Gastroesophageal sphincter (tissue), 4 donors: ENCODE results near the gene CHST9. TPM values are rescaled to one million over a fixed set of nuclear protein-coding genes. Genes with fewer than 3 reads are reported as not detected.
A peak's percentile ranks its signal among the peaks of the same experiment; 100 is the strongest.

Experiments
- ATAC-seq: fragments of 150-250 bp; one replicate; pipeline ENCODE4 v1.9.1; 2016; ENCODE audit warnings: mild to moderate bottlenecking, moderate library complexity
- H3K27ac ChIP-seq, 4 donors: fragments of 200-600 bp; sonication (generic) in 3 of 4; 1 replicate in 3 of 4; 2 replicates in 1 of 4; pipeline ENCODE4 v1.5.1; 2016 to 2019
- H3K27me3 ChIP-seq: fragments of 200-600 bp; sonication (generic); one replicate; pipeline ENCODE4 v1.5.1; 2019
- H3K36me3 ChIP-seq, 2 donors: fragments of 200-600 bp; sonication (generic); one replicate each; pipeline ENCODE4 v1.5.1; 2019; ENCODE audit warnings: control low read depth in 1 of 2
- H3K4me1 ChIP-seq, 3 donors: fragments of 200-600 bp; sonication (generic); 1 replicate in 2 of 3; 2 replicates in 1 of 3; pipeline ENCODE4 v1.5.1; 2016 to 2019; ENCODE audit warnings: control low read depth in 2 of 3
- H3K4me3 ChIP-seq, 2 donors: fragments of 200-600 bp; sonication (generic); one replicate each; pipeline ENCODE4 v1.5.1; 2019; ENCODE audit warnings: mild to moderate bottlenecking in 1 of 2, moderate library complexity in 1 of 2
- H3K9me3 ChIP-seq, 3 donors: fragments of 200-600 bp; sonication (generic); one replicate each; pipeline ENCODE4 v1.5.1; 2017 to 2019; ENCODE audit warnings: control low read depth in 2 of 3
- EP300 ChIP-seq: sonication (generic); formaldehyde crosslinking; IDR thresholded peaks from one replicate; pipeline ENCODE4 v1.6.1; 2017; ENCODE audit warnings: antibody characterized with exemption, mild to moderate bottlenecking
- POLR2A ChIP-seq, 2 donors: fragments of 450-650 bp; IDR thresholded peaks; one replicate each; pipeline ENCODE4 v1.6.1; 2017; ENCODE audit warnings: antibody characterized with exemption in 2 of 2, mild to moderate bottlenecking in 2 of 2, moderate library complexity in 1 of 2
- POLR2AphosphoS5 ChIP-seq: sonication (generic); formaldehyde crosslinking; IDR thresholded peaks from one replicate; pipeline ENCODE4 v1.6.1; 2017; ENCODE audit warnings: antibody characterized with exemption
- WGBS, 2 donors: methylation state at CpG; one replicate each; pipeline ENCODE4 v1.1.5; 2018; ENCODE audit warnings: low coverage in 1 of 2; 5-methylcytosine and 5-hydroxymethylcytosine counted together
- total RNA-seq, 4 donors: library from RNA; depleted of rRNA; stranded (reverse); fragments of >200 nt; gene quantifications; one replicate each; pipeline ENCODE4 v1.1.0, GENCODE V29; 2016
- TF ChIP-seq, protein P1 (sequence below), 4 experiments: fragments of 200-600 bp in 2 of 4; fragments of 450-650 bp in 2 of 4; sonication (generic) in 1 of 4; IDR thresholded peaks; one replicate each; pipeline ENCODE4 v1.5.1; 2017 to 2019; ENCODE audit warnings: antibody characterized with exemption in 4 of 4, mild to moderate bottlenecking in 2 of 4, moderate library complexity in 2 of 4

CHST9 gene
- total RNA-seq, 4 donors from 2014 or later = 0.62 to 7.2 (median 0.95) TPM

DNA sequence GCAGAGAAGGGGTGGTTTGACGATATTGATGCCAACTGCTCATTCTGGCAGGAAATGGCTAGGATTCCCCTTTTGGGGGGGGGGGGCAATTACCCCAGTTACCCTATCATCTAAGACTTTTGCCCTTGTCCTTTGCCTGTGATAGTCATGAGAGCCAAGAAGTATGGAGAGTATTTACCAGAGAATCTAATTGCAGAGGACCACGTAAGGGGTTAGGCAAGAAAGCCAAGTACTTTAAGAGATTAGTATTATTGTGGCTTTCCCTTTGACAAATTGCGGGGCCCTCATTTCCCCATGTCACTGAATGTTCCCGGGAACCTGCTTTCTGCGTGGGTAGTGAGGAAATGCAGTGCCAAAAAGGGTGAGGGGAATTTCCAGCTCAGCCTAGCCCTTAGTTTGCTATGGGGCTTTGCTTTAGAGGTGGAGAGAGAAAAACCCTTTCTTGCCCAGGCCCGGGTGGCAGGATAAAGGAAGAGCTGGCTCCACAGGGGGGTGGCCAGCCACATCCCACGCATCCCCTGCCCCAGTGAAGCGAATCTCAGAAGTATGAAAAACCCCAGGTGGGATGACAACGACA lies 321.1 kb downstream of the CHST9 start:
- H3K4me1 ChIP-seq = peaks cover 0 to 16% (median 0%) of the 10 kb centered on the region in 3 donors
- no peaks in the 10 kb centered on the region for H3K36me3 ChIP-seq
- no peak overlapping the region for H3K27ac ChIP-seq
- WGBS, 2 donors = 41 to 57% methylated on average over 4 to 5 of the region's 9 CpGs
- ATAC-seq = no peak
- H3K27me3 ChIP-seq = peaks cover 28% of the 10 kb centered on the region
- H3K4me3 ChIP-seq = no peak overlapping the region
- H3K9me3 ChIP-seq = no peaks in the 10 kb centered on the region
- TF ChIP-seq POLR2A (IDR thresholded peaks at IDR 0.05) = no peak
- no peak for TF ChIP-seq EP300
- TF ChIP-seq POLR2AphosphoS5 = peak; percentile 76
- TF ChIP-seq, protein P1, sequence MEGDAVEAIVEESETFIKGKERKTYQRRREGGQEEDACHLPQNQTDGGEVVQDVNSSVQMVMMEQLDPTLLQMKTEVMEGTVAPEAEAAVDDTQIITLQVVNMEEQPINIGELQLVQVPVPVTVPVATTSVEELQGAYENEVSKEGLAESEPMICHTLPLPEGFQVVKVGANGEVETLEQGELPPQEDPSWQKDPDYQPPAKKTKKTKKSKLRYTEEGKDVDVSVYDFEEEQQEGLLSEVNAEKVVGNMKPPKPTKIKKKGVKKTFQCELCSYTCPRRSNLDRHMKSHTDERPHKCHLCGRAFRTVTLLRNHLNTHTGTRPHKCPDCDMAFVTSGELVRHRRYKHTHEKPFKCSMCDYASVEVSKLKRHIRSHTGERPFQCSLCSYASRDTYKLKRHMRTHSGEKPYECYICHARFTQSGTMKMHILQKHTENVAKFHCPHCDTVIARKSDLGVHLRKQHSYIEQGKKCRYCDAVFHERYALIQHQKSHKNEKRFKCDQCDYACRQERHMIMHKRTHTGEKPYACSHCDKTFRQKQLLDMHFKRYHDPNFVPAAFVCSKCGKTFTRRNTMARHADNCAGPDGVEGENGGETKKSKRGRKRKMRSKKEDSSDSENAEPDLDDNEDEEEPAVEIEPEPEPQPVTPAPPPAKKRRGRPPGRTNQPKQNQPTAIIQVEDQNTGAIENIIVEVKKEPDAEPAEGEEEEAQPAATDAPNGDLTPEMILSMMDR (IDR thresholded peaks at IDR 0.05) = no peak

DNA sequence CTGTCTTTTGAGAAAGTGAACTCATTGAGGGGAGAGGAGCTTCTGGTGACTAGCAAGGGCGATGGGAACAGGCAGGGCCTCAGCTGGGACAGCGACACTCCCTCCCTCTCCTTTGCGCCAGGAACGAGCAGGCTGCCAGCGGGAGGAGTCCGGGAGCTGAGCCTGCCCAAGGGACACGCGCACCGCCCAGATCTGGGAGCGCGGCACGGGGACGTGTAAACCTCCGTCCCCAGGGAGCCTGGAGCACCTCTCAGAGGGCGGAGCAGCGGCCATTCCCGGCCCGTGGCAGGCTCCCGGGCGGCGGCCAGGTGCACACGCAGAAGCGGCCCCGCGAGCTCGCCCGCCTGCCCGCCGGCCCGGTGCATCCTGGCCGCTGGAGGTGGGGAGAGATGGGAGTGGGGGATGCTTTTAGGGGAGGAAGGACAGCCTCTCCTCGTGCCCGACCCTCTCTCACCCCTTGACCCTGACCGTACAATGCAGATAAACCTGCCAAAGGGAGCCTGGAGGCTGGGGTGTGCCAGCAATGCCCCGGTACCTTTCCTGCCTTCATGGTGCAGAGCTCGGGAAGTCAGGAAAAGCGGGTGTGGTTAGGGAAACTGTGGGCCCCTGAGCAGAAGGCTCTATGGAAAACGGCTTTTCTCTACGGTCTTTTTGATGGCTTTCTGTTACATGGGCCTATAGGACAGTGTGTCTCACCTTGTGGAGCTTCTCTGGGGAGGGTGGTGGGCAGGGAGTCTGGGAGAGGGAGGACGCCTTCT lies 321.8 kb downstream of the CHST9 start:
- Histone ChIP-seq H3K27me3 (peaks cover 28% of the 10 kb centered on the region), H3K4me1 (peaks cover 0 to 11% (median 0%) of the 10 kb centered on the region in 3 donors), H3K36me3 (no peaks in the 10 kb centered on the region), H3K9me3 (no peaks in the 10 kb centered on the region), H3K27ac (no peak overlapping the region), H3K4me3 (peak overlapping the region; percentile 0 to 48)
- ATAC-seq = peak; percentile 63
- TF ChIP-seq POLR2AphosphoS5 = peak; percentile 35
- no peak for TF ChIP-seq POLR2A (IDR thresholded peaks at IDR 0.05)
- 0 to 23% methylated on average over 1 to 3 of the region's 40 CpGs for WGBS, 2 donors

DNA sequence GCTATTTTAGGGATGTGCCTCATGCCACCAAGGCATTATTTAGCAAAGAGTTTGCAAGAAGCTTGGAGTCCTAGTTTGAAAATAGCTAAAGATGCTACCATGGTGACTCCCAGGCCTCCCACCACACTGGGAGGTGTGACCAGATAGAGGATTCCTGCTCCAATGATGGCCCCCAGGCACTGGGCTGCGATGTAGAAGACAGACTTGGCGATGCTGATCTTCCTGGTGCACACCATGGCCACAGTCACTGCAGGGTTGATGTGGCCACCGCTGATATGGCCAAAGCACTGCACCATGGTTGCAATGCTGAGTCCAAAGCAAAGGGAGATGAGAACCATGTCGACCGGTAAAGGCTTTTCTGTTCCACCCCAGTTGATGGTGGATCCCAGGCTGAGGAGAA lies 323.0 kb downstream of the CHST9 start:
- no peak for ATAC-seq
- Histone ChIP-seq H3K27ac (no peak overlapping the region), H3K27me3 (peaks cover 28% of the 10 kb centered on the region), H3K9me3 (no peaks in the 10 kb centered on the region), H3K36me3 (no peaks in the 10 kb centered on the region), H3K4me3 (no peak overlapping the region), H3K4me1 (peaks cover 0 to 11% (median 0%) of the 10 kb centered on the region in 3 donors)
- WGBS, 2 donors = 92 to 100% methylated on average over 1 to 2 of the region's 5 CpGs
- no peak for TF ChIP-seq EP300
- TF ChIP-seq, protein P1 (IDR thresholded peaks at IDR 0.05) = no peak
- TF ChIP-seq POLR2AphosphoS5 = no peak
